Mucosa of rectum (tissue), 2 donors: ENCODE results near the gene STAT3.
"Not testable (repeated sequence)": the region's sequence is repeated elsewhere in the genome, so short reads cannot be mapped to it uniquely, and the experiment has no call there.

Experiments
- H3K27ac ChIP-seq, 2 donors: one replicate each; pipeline ENCODE4 v1.7.0; 2013; ENCODE audit warnings: inconsistent platforms in 2 of 2, low read depth in 2 of 2, low read length in 2 of 2
- H3K27me3 ChIP-seq, 2 donors: one replicate each; pipeline ENCODE4 v1.7.0; 2013; ENCODE audit warnings: low read length in 2 of 2; ENCODE audit not compliant: control insufficient read depth in 2 of 2, insufficient read depth in 2 of 2
- H3K36me3 ChIP-seq, 2 donors: one replicate each; pipeline ENCODE4 v1.7.0; 2013; ENCODE audit warnings: low read length in 2 of 2; ENCODE audit not compliant: control insufficient read depth in 2 of 2, insufficient read depth in 2 of 2
- H3K4me1 ChIP-seq, 2 donors: one replicate each; pipeline ENCODE4 v1.7.0; 2013; ENCODE audit warnings: low read length in 2 of 2, mild to moderate bottlenecking in 1 of 2; ENCODE audit not compliant: control insufficient read depth in 2 of 2, insufficient read depth in 2 of 2
- H3K4me3 ChIP-seq, 2 donors: one replicate each; pipeline ENCODE4 v1.7.0; 2013; ENCODE audit warnings: low read length in 2 of 2
- H3K9ac ChIP-seq, 2 donors: one replicate each; pipeline ENCODE4 v1.7.0; 2013; ENCODE audit warnings: low read length in 2 of 2, low read depth in 1 of 2, mild to moderate bottlenecking in 1 of 2
- H3K9me3 ChIP-seq, 2 donors: one replicate each; pipeline ENCODE4 v1.7.0; 2013; ENCODE audit warnings: low read length in 2 of 2; ENCODE audit not compliant: control insufficient read depth in 2 of 2
- donor health status: healthy.
- donor health status: Normal muscosa, but diverticular disease.

Gene STAT3

GRCh38 chr17:42304187-42305030, 83.8 kb downstream of the STAT3 start:
- no peak overlapping the region for H3K4me3 ChIP-seq
- H3K9me3 ChIP-seq = no peaks in the 10 kb centered on the region
- H3K36me3 ChIP-seq = peaks cover 36 to 37% of the 10 kb centered on the region in 2 donors
- H3K27ac ChIP-seq = no peak overlapping the region
- no peaks in the 10 kb centered on the region for H3K27me3 ChIP-seq
- no peak overlapping the region for H3K9ac ChIP-seq
- no peaks in the 10 kb centered on the region for H3K4me1 ChIP-seq

GRCh38 chr17:42303694-42304093, 84.5 kb downstream of the STAT3 start:
- Histone ChIP-seq H3K4me3 (no peak overlapping the region), H3K4me1 (no peaks in the 10 kb centered on the region), H3K9ac (no peak overlapping the region), H3K27ac (no peak overlapping the region), H3K36me3 (peaks cover 31 to 36% of the 10 kb centered on the region in 2 donors), H3K9me3 (no peaks in the 10 kb centered on the region), H3K27me3 (no peaks in the 10 kb centered on the region)

DNA sequence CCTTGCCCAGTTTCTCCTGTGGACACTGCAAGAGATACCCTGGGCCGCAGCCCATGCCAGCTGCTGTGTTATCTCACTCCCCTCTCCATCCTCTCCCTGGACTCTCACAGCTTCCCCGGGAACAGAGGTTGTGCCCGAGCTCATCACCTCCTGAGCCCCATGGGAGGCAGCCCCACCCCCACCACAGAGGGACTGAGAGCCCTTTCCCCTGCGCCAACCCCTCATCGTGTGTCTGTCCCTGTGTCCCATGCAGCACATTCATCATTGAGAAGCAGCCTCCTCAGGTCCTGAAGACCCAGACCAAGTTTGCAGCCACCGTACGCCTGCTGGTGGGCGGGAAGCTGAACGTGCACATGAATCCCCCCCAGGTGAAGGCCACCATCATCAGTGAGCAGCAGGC, 87.2 kb downstream of the STAT3 start:
- Histone ChIP-seq H3K36me3 (peaks cover 32% of the 10 kb centered on the region in 2 donors), H3K9ac (no peak overlapping the region), H3K4me1 (no peaks in the 10 kb centered on the region), H3K27ac (no peak overlapping the region), H3K4me3 (no peak overlapping the region), H3K9me3 (no peaks in the 10 kb centered on the region), H3K27me3 (no peaks in the 10 kb centered on the region)

- H3K36me3 ChIP-seq = peaks cover 36 to 44% of the 10 kb centered on the region in 2 donors
- H3K9ac ChIP-seq, H3K4me3 ChIP-seq, H3K27me3 ChIP-seq, H3K27ac ChIP-seq, H3K4me1 ChIP-seq, H3K9me3 ChIP-seq: not testable (repeated sequence)
Measured at GRCh38 chr17:42299913-42300312, 88.3 kb downstream of the STAT3 start.

DNA sequence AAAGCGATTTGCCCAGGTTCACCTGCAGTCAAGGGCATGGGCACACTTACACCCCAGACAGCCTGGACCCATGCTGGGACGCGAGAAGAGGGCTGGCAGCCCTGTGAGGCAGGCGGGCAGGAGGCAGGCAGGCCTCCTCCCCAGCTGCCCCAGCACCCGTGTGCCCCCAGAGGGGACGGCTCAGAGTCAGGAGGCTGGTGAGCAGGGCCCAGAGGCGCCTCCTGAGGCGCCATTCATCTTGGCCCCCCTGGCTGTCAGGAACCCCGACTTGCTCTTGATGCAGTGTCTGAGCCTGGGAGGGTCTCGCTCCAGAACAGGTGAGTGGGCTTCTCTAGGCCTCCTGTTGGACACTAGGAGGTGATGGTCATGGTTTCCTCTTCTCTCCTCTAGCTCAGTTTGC, 88.9 kb downstream of the STAT3 start:
- not testable (repeated sequence) for H3K4me1 ChIP-seq, H3K9me3 ChIP-seq, H3K27me3 ChIP-seq, H3K9ac ChIP-seq, H3K4me3 ChIP-seq, H3K27ac ChIP-seq
- peaks cover 31 to 43% of the 10 kb centered on the region in 2 donors for H3K36me3 ChIP-seq

GRCh38 chr17:42297775-42298174, 90.5 kb downstream of the STAT3 start:
- not testable (repeated sequence) for H3K4me1 ChIP-seq, H3K9me3 ChIP-seq
- H3K36me3 ChIP-seq = peaks cover 33 to 43% of the 10 kb centered on the region in 2 donors

GRCh38 chr17:42296012-42296411, 92.2 kb downstream of the STAT3 start:
- no peaks in the 10 kb centered on the region for H3K9me3 ChIP-seq
- H3K27me3 ChIP-seq = no peaks in the 10 kb centered on the region
- H3K4me1 ChIP-seq = no peaks in the 10 kb centered on the region
- H3K36me3 ChIP-seq = peaks cover 17 to 28% of the 10 kb centered on the region in 2 donors
- H3K27ac ChIP-seq = no peak overlapping the region
- H3K4me3 ChIP-seq = no peak overlapping the region
- no peak overlapping the region for H3K9ac ChIP-seq

More at GRCh38 chr17:42297775-42298174, 90.5 kb downstream of the STAT3 start:
- H3K4me3 ChIP-seq, H3K27ac ChIP-seq, H3K9ac ChIP-seq, H3K27me3 ChIP-seq: not testable (repeated sequence)

DNA sequence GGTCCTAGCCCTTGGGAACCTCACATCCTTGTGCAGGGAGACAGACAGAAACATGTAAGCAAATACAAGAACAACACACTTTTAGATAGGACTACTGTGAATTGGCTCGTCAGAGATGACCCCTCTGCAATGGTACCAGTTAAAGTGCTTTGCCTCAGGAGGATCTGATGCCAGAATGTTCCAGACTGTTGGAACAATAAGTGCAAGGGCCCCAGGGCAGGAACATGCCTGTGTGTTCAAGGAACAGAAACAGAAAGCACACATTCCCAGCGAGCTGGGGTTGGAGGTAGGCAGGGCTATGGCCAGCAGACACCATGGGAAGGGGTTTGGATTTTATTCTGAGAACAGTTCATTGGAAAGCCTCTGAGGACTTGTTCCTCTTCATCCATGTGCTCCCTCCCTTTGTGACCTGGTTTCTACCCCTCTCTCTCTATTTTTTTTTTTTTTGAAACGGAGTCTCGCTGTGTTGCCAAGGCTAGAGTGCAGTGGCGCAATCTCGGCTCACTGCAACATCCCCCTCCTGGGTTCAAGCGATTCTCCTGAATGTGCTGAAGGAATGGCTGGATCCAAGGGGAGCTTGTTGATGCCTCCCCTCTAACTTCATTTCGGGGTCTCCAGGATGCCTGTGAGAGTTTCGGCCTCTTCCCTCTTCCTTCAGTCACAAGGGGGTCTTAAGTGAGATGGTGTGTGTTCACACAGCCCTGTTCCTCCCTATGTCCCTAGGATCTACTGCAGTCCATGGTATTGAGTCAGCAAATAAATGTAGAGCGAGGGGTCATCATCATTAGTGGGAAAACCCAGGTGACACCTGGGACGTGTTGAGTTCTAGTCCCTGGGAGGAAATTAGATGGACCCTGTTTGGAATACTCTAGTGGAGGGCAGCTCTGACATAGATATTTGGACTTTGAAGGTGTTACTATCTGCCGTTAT, 93.5 kb downstream of the STAT3 start:
- H3K27me3 ChIP-seq = no peaks in the 10 kb centered on the region
- H3K9ac ChIP-seq = no peak overlapping the region
- no peak overlapping the region for H3K4me3 ChIP-seq
- no peak overlapping the region for H3K27ac ChIP-seq
- H3K4me1 ChIP-seq = no peaks in the 10 kb centered on the region
- H3K9me3 ChIP-seq = no peaks in the 10 kb centered on the region
- peaks cover 14 to 27% of the 10 kb centered on the region in 2 donors for H3K36me3 ChIP-seq

DNA sequence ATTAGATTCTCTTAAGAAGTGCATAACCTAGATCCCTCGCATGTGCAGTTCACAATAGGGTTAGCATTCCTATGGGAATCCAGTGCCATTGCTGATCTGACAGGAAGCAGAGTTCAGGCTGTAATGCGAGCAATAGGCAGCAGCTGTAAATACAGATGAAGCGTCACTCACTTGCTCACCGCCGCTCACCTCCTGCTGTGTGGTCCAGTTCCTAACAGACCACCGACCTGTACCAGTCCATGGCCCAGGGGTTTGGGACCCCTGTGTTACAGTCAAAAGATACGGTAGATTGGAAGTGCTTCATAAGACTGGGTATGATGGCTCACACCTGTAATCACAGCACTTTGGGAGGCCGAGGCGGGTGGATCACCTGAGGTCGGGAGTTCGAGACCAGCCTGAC, 97.1 kb downstream of the STAT3 start:
- Histone ChIP-seq H3K27me3 (no peaks in the 10 kb centered on the region), H3K9ac (no peak overlapping the region), H3K27ac (no peak overlapping the region), H3K4me3 (no peak overlapping the region), H3K4me1 (peaks cover 21 to 23% of the 10 kb centered on the region in 2 donors), H3K9me3 (no peaks in the 10 kb centered on the region), H3K36me3 (peaks cover 8 to 17% of the 10 kb centered on the region in 2 donors)

DNA sequence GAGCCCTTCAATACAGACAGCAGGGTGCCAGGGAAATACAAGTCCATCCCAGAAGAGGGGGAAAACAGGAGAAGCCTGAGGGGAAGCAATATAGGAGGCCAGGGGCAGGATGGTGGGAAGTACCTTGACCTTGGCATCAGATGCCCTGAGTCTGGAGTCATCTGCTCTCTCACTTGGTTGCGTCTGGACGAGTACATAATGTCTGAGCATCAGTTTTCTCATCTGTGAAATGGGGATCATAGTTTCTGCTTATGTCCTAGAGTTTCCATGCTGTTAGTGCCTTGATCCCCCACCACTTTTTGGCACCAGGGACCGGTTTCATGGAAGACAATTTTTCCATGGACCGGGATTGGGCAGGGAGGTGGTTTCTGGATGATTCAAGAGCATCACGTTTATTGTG, 97.7 kb downstream of the STAT3 start:
- H3K27ac ChIP-seq = no peak overlapping the region
- H3K27me3 ChIP-seq = no peaks in the 10 kb centered on the region
- H3K36me3 ChIP-seq = peaks cover 3 to 12% of the 10 kb centered on the region in 2 donors
- H3K4me1 ChIP-seq = peaks cover 21 to 23% of the 10 kb centered on the region in 2 donors
- H3K9me3 ChIP-seq = no peaks in the 10 kb centered on the region
- H3K9ac ChIP-seq = no peak overlapping the region
- H3K4me3 ChIP-seq = no peak overlapping the region
